Endothelial cell (in vitro differentiated cells): ENCODE results near the gene KRTDAP. TPM values are rescaled to one million over a fixed set of nuclear protein-coding genes. Genes with fewer than 3 reads are reported as not detected.
A peak's percentile ranks its signal among the peaks of the same experiment; 100 is the strongest.
"Not testable (repeated sequence)": the region's sequence is repeated elsewhere in the genome, so short reads cannot be mapped to it uniquely, and the experiment has no call there.

ENCODE experiments used
- DNase-seq: peaks from one replicate; pipeline ENCODE4 v3.0.0; 2021; ENCODE audit warnings: low spot score
- H3K27ac Mint-ChIP-seq: one replicate; pipeline ENCODE4 v1.8.0; 2021; ENCODE audit warnings: mixed read lengths, inconsistent platforms; ENCODE audit not compliant: unreplicated experiment
- H3K27me3 Mint-ChIP-seq: one replicate; pipeline ENCODE4 v1.8.0; 2021; ENCODE audit warnings: mild to moderate bottlenecking, moderate library complexity, mixed read lengths, inconsistent platforms; ENCODE audit not compliant: unreplicated experiment
- H3K36me3 Mint-ChIP-seq: one replicate; pipeline ENCODE4 v1.8.0; 2021; ENCODE audit warnings: mild to moderate bottlenecking, low read depth, mixed read lengths, inconsistent platforms; ENCODE audit not compliant: unreplicated experiment
- H3K4me1 Mint-ChIP-seq: one replicate; pipeline ENCODE4 v1.8.0; 2021; ENCODE audit warnings: mild to moderate bottlenecking, mixed read lengths, inconsistent platforms; ENCODE audit not compliant: unreplicated experiment
- H3K4me3 Mint-ChIP-seq: one replicate; pipeline ENCODE4 v1.8.0; 2021; ENCODE audit warnings: mild to moderate bottlenecking, mixed read lengths, inconsistent platforms; ENCODE audit not compliant: unreplicated experiment
- H3K9me3 Mint-ChIP-seq: one replicate; pipeline ENCODE4 v1.8.0; 2021; ENCODE audit warnings: mixed read lengths, inconsistent platforms; ENCODE audit not compliant: unreplicated experiment
- total RNA-seq: library from RNA; stranded (reverse); fragmentation: NEBNext Ultra II Directional; extraction: Animal tissue kit (Norgen Biotek cat#: 25700); gene quantifications from one replicate; pipeline ENCODE4 v1.2.1, GENCODE V29; 2021; ENCODE audit not compliant: unreplicated experiment
- TF ChIP-seq, protein P1 (sequence below): fragments of 200-600 bp; sonication (generic); IDR thresholded peaks from one replicate; pipeline ENCODE4 v1.5.0; 2021; ENCODE audit warnings: antibody characterized with exemption; ENCODE audit not compliant: unreplicated experiment

KRTDAP gene
- total RNA-seq, 1 donor from 2014 or later: not detected

DNA sequence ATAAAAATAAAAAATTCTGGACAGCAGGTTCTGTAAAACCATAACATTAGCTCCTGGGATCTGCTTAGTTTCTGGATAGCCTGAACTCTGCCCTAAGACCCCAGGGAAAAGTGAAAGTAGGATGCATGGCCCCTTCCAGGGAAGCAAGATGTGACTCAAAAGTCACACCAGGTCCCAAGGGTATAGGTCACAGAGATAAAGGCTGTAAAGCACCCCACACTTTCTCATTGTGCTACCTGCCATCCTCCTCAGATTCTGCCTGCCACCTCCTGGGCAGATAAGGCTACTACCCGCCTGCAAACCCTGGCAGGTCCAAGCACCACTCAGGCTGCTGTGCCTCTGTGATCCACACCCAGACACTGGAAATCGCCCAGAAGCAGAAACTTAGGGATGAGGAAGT lies 21.6 kb downstream of the KRTDAP start:
- TF ChIP-seq, protein P1, sequence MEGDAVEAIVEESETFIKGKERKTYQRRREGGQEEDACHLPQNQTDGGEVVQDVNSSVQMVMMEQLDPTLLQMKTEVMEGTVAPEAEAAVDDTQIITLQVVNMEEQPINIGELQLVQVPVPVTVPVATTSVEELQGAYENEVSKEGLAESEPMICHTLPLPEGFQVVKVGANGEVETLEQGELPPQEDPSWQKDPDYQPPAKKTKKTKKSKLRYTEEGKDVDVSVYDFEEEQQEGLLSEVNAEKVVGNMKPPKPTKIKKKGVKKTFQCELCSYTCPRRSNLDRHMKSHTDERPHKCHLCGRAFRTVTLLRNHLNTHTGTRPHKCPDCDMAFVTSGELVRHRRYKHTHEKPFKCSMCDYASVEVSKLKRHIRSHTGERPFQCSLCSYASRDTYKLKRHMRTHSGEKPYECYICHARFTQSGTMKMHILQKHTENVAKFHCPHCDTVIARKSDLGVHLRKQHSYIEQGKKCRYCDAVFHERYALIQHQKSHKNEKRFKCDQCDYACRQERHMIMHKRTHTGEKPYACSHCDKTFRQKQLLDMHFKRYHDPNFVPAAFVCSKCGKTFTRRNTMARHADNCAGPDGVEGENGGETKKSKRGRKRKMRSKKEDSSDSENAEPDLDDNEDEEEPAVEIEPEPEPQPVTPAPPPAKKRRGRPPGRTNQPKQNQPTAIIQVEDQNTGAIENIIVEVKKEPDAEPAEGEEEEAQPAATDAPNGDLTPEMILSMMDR: no peak
- Mint-ChIP-seq H3K36me3 (no peaks in the 10 kb centered on the region), H3K4me1 (no peaks in the 10 kb centered on the region), H3K4me3 (no peak overlapping the region), H3K27ac (no peak overlapping the region), H3K27me3 (no peaks in the 10 kb centered on the region), H3K9me3 (no peaks in the 10 kb centered on the region)
- peak; percentile 56 for DNase-seq

DNA sequence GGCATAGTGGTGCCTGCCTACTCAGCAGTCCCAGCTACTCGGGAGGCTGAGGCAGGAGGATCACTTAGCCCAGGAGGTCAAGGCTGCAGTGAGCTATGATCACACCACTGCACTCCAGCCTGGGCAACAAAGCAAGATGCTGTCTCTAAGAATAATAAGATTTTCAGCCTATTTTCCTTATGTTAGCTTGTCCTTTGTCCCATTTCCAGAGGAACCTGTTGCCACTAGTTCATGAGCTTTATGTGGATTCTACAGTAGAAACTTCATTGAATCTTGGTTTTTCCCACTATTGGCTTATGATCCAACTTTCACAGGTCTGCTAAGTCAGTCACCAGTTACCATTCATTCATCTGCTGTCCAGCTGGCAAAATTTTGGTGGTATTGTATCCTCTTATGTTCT lies 24.0 kb downstream of the KRTDAP start:
- Mint-ChIP-seq H3K27ac (no peak overlapping the region), H3K36me3 (no peaks in the 10 kb centered on the region)

DNA sequence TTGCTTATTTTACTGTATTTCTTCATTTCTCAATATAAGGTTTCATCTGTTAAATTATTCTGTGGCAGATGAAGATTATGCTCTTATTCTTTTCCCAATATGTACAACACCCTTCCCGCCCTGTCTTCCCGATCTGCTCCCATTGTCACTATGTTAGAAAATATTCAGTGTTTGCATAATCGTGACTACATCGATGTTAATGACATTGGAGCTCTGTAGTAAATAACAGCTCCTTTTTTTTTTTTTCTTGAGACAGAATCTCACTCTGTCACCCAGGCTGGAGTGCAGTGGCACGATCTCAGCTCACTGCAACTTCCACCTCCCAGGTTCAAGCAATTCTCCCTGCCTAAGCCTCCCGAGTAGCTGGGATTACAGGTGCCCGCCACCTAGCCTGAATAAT lies 27.3 kb downstream of the KRTDAP start:
- not testable (repeated sequence) for H3K27me3 Mint-ChIP-seq, H3K27ac Mint-ChIP-seq

More for the DNA sequence above, 24.0 kb downstream of the KRTDAP start:
- DNase-seq: no peak
- Mint-ChIP-seq H3K9me3 (no peaks in the 10 kb centered on the region), H3K27me3 (peaks cover 2% of the 10 kb centered on the region), H3K4me1 (peaks cover 9% of the 10 kb centered on the region), H3K4me3 (no peak overlapping the region)
- TF ChIP-seq, protein P1: no peak

GRCh38 chr19:35462476-35462953 lies 27.7 kb downstream of the KRTDAP start:
- no peaks in the 10 kb centered on the region for H3K36me3 Mint-ChIP-seq
- TF ChIP-seq, protein P1: no peak
- H3K4me3 Mint-ChIP-seq: no peak overlapping the region
- H3K9me3 Mint-ChIP-seq: no peaks in the 10 kb centered on the region
- peak overlapping the region; percentile 14 for H3K27ac Mint-ChIP-seq
- DNase-seq: no peak
- H3K4me1 Mint-ChIP-seq: peaks cover 11% of the 10 kb centered on the region
- peaks cover 6% of the 10 kb centered on the region for H3K27me3 Mint-ChIP-seq

More for the DNA sequence above, 27.3 kb downstream of the KRTDAP start:
- H3K4me3 Mint-ChIP-seq, DNase-seq, H3K9me3 Mint-ChIP-seq, H3K36me3 Mint-ChIP-seq: not testable (repeated sequence)
- H3K4me1 Mint-ChIP-seq: peaks cover 11% of the 10 kb centered on the region

GRCh38 chr19:35461788-35462187 lies 28.5 kb downstream of the KRTDAP start:
- H3K9me3 Mint-ChIP-seq, H3K4me3 Mint-ChIP-seq, DNase-seq, H3K36me3 Mint-ChIP-seq, H3K27me3 Mint-ChIP-seq, H3K27ac Mint-ChIP-seq: not testable (repeated sequence)
- peaks cover 11% of the 10 kb centered on the region for H3K4me1 Mint-ChIP-seq

DNA sequence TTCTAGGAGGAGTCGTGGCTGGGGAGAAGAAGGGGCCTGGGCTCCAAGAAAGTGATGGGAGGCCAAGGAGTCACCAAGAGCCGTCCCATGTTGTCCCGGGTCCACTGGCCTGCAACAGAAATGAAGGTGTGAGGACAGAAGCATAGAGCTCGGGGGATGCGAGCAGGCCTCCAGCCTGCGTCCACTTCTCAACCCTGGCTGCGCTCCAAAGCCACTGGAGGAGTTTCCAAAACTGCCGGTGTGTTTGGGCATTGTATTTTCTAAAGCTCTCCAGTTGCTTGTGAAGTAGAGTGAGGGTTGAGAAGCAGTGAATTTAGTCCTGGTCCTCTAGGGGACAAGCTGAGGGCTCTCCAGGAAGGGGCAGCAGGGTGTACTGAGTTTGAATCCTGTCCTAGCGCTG lies 29.2 kb downstream of the KRTDAP start:
- H3K4me1 Mint-ChIP-seq: peaks cover 11% of the 10 kb centered on the region
- DNase-seq: no peak
- peaks cover 6% of the 10 kb centered on the region for H3K27me3 Mint-ChIP-seq
- H3K9me3 Mint-ChIP-seq: no peaks in the 10 kb centered on the region
- no peaks in the 10 kb centered on the region for H3K36me3 Mint-ChIP-seq
- no peak overlapping the region for H3K27ac Mint-ChIP-seq
- TF ChIP-seq, protein P1: no peak
- H3K4me3 Mint-ChIP-seq: no peak overlapping the region
